Thyroid gland (tissue), 4 donors: ENCODE data around the gene EPHA8. TPM values are rescaled to one million over a fixed set of nuclear protein-coding genes. Genes with fewer than 3 reads are reported as not detected.

Experiments
- DNase-seq, 2 donors: peaks; one replicate each; pipeline ENCODE4 v3.0.0-alpha.2; 2019
- H3K27ac ChIP-seq, 3 donors: fragments of 200-600 bp; sonication (generic); 1 replicate in 2 of 3; 2 replicates in 1 of 3; pipeline ENCODE4 v1.5.1; 2016 to 2019; ENCODE audit warnings: mild to moderate bottlenecking in 1 of 3, moderate library complexity in 1 of 3
- H3K27me3 ChIP-seq: fragments of 200-600 bp; sonication (generic); one replicate; pipeline ENCODE4 v1.5.1; 2019
- H3K36me3 ChIP-seq, 2 donors: fragments of 200-600 bp; sonication (generic); one replicate each; pipeline ENCODE4 v1.5.1; 2016 to 2019
- H3K4me1 ChIP-seq, 2 donors: fragments of 200-600 bp; sonication (generic); one replicate each; pipeline ENCODE4 v1.5.1; 2017 to 2019
- H3K4me3 ChIP-seq, 3 donors: fragments of 200-600 bp; sonication (generic); replicated peaks in 1 of 3; 1 replicate in 2 of 3; 2 replicates in 1 of 3; pipeline ENCODE4 v1.5.1; 2016; ENCODE audit warnings: mild to moderate bottlenecking in 1 of 3
- H3K9me3 ChIP-seq: fragments of 200-600 bp; sonication (generic); one replicate; pipeline ENCODE4 v1.5.1; 2017
- POLR2A ChIP-seq, 2 donors: fragments of 450-650 bp; IDR thresholded peaks; one replicate each; pipeline ENCODE4 v1.6.1; 2017; ENCODE audit warnings: antibody characterized with exemption in 2 of 2, mild to moderate bottlenecking in 2 of 2, moderate library complexity in 1 of 2
- WGBS, 2 donors: methylation state at CpG; one replicate each; pipeline ENCODE4 v1.1.5; 2017; 5-methylcytosine and 5-hydroxymethylcytosine counted together
- intact Hi-C: fragments of 100-400 bp; cut with DNase I; formaldehyde crosslinking; loops from one replicate; pipeline ENCODE4 v1.15.1; 2023
- total RNA-seq, 4 donors: library from RNA; depleted of rRNA; stranded (reverse); fragments of >200 nt; gene quantifications; one replicate each; pipeline ENCODE4 v1.2.3, GENCODE V29; 2016
- TF ChIP-seq, protein P1 (sequence below), 6 experiments: fragments of 200-600 bp in 3 of 6; fragments of 450-650 bp in 3 of 6; sonication (generic) in 3 of 6; IDR thresholded peaks; one replicate each; pipeline ENCODE4 v1.5.1; 2016 to 2019; ENCODE audit warnings: antibody characterized with exemption in 6 of 6, mild to moderate bottlenecking in 2 of 6, inconsistent platforms in 1 of 6, moderate library complexity in 1 of 6

Gene EPHA8
- total RNA-seq, 4 donors from 2014 or later = not detected

DNA sequence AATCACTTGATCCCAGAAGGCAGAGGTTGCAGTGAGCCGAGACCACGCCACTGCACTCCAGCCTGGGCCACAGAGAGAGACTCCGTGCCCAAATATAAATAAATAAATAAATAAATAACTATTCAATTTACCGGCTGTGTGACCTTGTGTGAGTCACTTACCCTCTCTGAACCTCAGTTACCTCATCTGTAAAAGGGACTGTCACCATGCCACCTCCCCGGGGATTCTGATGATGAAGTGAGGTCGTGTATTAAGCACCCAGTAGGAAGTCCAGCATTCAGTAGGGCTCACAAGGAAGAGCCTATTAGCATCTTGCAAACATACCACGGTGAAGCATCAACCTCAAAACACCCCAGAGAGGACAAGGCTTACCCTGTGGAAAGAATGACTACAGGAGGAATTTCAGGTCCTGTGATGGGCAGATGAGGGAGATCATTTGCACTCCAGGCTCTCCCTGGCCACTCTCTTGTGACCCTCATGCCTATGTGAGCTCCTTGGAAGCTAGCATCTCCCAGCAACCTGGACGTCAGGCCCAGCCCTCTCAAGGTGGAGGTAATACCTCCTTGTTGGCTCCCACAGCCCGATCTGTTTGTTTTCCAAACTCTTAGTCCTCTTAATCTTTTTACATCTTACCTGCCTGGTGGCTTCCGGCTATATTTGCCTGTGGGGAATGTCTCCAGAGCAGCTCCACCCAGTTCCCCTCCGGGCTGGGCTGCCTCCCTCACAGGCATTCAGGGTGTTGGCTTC is 65.6 kb downstream of the EPHA8 start:
- Histone ChIP-seq H3K9me3 (no peaks in the 10 kb centered on the region), H3K4me3 (no peak overlapping the region), H3K36me3 (no peaks in the 10 kb centered on the region), H3K27ac (no peak overlapping the region), H3K27me3 (no peaks in the 10 kb centered on the region), H3K4me1 (no peaks in the 10 kb centered on the region)
- intact Hi-C loops = no loop called here
- 42 to 45% methylated on average over 11 of the region's 11 CpGs for WGBS, 2 donors
- no peak for DNase-seq
- TF ChIP-seq, protein P1, sequence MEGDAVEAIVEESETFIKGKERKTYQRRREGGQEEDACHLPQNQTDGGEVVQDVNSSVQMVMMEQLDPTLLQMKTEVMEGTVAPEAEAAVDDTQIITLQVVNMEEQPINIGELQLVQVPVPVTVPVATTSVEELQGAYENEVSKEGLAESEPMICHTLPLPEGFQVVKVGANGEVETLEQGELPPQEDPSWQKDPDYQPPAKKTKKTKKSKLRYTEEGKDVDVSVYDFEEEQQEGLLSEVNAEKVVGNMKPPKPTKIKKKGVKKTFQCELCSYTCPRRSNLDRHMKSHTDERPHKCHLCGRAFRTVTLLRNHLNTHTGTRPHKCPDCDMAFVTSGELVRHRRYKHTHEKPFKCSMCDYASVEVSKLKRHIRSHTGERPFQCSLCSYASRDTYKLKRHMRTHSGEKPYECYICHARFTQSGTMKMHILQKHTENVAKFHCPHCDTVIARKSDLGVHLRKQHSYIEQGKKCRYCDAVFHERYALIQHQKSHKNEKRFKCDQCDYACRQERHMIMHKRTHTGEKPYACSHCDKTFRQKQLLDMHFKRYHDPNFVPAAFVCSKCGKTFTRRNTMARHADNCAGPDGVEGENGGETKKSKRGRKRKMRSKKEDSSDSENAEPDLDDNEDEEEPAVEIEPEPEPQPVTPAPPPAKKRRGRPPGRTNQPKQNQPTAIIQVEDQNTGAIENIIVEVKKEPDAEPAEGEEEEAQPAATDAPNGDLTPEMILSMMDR (IDR thresholded peaks at IDR 0.05) = no peak
- TF ChIP-seq POLR2A (IDR thresholded peaks at IDR 0.05) = no peak

DNA sequence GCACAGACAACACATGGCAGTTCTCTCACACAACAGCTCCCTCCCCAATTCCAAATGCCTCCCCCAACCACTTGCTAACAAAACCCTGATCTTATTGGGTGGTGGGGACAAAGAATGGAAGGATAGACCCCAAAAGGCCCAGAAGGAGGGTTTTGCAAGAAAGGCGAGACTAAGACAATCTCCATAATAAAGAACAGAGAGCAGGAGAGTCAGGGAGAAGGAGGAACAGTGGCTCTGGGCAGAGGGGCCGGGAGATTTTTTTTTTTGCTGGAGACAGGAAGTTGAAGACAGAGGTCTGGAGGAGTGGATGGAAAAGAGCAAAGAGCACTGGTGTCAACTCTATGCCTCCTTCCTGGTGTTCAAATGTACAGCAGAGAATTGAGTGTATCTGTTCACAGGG is 66.6 kb downstream of the EPHA8 start:
- intact Hi-C loops = no loop called here
- H3K9me3 ChIP-seq = no peaks in the 10 kb centered on the region
- 55 to 60% methylated on average over 2 of the region's 2 CpGs for WGBS, 2 donors
- H3K27ac ChIP-seq = no peak overlapping the region
- no peaks in the 10 kb centered on the region for H3K4me1 ChIP-seq
- no peak overlapping the region for H3K4me3 ChIP-seq
- H3K27me3 ChIP-seq = no peaks in the 10 kb centered on the region
- no peak for DNase-seq
- H3K36me3 ChIP-seq = no peaks in the 10 kb centered on the region
- TF ChIP-seq, protein P1 (IDR thresholded peaks at IDR 0.05) = no peak
- TF ChIP-seq POLR2A (IDR thresholded peaks at IDR 0.05) = no peak

DNA sequence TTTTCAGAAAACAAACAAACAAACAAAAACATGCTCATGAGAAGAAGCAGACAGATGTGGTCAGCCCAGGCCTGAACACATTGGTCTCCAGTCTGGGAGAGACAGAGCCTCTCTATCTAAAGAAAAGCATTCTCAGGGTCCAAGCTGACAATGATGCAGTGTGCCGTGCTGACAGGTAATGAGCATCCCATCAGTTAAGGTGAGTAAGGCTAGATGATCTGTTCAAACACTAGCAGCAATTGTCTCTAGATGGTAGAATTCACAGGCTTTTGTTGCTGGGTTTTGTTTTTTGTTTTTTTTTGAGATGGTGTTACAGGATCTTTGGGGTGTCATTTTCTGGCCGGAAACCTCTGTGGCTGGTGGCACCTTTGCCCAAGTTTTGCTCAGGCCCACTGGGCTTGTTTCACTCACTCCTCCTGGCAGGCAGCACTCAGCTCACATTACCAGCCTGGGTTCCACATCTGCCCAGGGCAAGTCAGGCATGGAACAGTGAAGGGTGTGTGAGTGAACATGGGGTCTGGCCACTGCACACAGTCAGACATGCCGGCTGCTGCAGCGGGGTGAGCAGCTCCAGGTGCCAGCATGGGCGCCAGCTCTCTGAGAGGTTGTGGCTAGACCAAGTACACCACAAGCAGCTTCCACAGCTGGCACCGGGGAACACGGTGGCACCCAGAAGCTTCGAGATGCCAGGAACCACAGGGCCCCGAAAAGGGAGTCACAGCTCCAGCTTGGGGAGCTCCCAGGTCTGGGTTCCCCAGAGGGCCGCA is 70.6 kb downstream of the EPHA8 start:
- intact Hi-C loops = no loop called here
- Histone ChIP-seq H3K9me3 (no peaks in the 10 kb centered on the region), H3K27me3 (no peaks in the 10 kb centered on the region), H3K4me1 (no peaks in the 10 kb centered on the region), H3K4me3 (no peak overlapping the region), H3K27ac (no peak overlapping the region), H3K36me3 (no peaks in the 10 kb centered on the region)
- 81 to 95% methylated on average over 6 to 10 of the region's 10 CpGs for WGBS, 2 donors
- DNase-seq = no peak
- TF ChIP-seq, protein P1 (IDR thresholded peaks at IDR 0.05) = no peak
- TF ChIP-seq POLR2A (IDR thresholded peaks at IDR 0.05) = no peak

DNA sequence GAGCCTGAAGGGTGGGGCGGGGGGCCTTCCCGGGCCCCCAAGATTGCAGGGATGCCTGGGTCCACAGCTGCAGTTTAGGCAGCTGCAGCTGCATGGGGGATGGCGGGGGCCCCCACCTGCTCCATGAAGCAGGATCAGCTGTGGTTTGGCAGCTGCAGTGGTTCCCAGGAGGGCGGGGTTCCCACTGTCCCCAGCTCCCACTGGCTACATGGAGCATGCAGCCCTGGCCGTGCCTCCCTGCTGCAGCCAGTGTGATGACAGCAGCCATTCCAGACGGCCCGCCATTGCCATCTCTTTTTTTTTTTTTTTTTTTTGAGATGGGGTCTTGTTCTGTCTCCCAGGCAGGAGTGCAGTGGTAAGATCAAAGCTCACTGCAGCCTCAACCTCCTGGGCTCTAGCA is 72.1 kb downstream of the EPHA8 start:
- Histone ChIP-seq H3K36me3 (no peaks in the 10 kb centered on the region), H3K9me3 (no peaks in the 10 kb centered on the region), H3K27ac (no peak overlapping the region), H3K4me3 (no peak overlapping the region), H3K4me1 (no peaks in the 10 kb centered on the region), H3K27me3 (no peaks in the 10 kb centered on the region)
- 68 to 75% methylated on average over 6 of the region's 7 CpGs for WGBS, 2 donors
- TF ChIP-seq, protein P1 (IDR thresholded peaks at IDR 0.05) = no peak
- no peak for TF ChIP-seq POLR2A (IDR thresholded peaks at IDR 0.05)
- DNase-seq = no peak
- intact Hi-C loops = no loop called here

DNA sequence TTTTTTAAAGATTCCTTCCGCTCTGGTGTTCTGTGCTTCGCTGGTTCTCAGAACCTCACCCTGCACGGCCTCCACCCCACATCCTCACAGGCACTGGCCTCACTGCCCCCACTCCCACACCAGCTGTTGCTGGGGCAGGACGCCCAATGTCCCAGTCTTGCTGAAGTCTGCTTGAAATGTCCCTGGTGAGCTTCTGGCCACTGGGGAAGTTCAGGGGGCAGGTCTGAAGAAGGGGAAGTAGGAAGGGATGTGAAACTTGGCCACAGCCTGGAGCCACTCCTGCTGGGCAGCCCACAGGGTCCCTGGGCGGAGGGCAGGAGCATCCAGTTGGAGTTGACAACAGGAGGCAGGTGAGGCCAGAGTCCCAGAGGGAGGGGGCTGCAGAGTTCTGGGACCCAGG is 73.1 kb downstream of the EPHA8 start, which contains the start of gene C1QA:
Gene C1QA (plus strand): TSS at position 276 of the 400 bp plus-strand sequence. CDS start 989 bp downstream, outside the sequence.
- H3K4me3 ChIP-seq = no peak within 1 kb of the TSS

More for the DNA sequence above, 73.1 kb downstream of the EPHA8 start, which contains the start of gene C1QA:
- TF ChIP-seq, protein P1 (IDR thresholded peaks at IDR 0.05) = no peak
- no peak for TF ChIP-seq POLR2A (IDR thresholded peaks at IDR 0.05)
- H3K36me3 ChIP-seq = no peaks in the 10 kb centered on the region
- H3K27me3 ChIP-seq = no peaks in the 10 kb centered on the region
- no peak for DNase-seq
- no peak within 1 kb of the TSS for H3K27ac ChIP-seq
- no peaks in the 10 kb centered on the region for H3K9me3 ChIP-seq
- intact Hi-C loops = no loop called here
- no peaks in the 10 kb centered on the region for H3K4me1 ChIP-seq
- 50 to 78% methylated on average over 5 of the region's 5 CpGs for WGBS, 2 donors
